Measurements from ENCODE around the gene TFCP2L1.
"Not testable (repeated sequence)": the region's sequence is repeated elsewhere in the genome, so short reads cannot be mapped to it uniquely, and the experiment has no call there.

TFCP2L1 gene

DNA sequence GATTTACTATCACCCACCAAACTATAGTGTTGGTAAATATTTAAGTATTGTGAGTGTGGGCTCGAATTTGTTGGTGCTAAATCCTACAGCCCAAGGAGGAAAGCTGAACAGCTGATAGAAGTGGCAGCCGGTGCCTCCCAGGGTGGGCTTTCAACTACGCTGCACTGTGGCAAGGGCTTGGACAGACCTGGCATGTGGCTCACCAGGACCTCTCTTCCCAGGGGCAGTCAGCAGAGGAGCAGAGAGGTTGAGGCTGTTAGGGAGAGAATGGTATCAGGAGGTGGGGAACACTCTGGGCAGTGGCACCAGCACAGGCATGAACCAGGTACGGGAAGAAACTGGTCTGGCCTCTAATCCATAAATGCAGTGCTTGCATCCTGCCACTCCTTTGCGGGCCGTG, 44.6 kb downstream of the TFCP2L1 start:
- DNase-seq = no peak

- DNase-seq = no peak
These were observed 45.0 kb downstream of the TFCP2L1 start for GRCh38 chr2:121239969-121240368.

GRCh38 chr2:121239471-121239870, 45.5 kb downstream of the TFCP2L1 start:
- DNase-seq = no peak

DNA sequence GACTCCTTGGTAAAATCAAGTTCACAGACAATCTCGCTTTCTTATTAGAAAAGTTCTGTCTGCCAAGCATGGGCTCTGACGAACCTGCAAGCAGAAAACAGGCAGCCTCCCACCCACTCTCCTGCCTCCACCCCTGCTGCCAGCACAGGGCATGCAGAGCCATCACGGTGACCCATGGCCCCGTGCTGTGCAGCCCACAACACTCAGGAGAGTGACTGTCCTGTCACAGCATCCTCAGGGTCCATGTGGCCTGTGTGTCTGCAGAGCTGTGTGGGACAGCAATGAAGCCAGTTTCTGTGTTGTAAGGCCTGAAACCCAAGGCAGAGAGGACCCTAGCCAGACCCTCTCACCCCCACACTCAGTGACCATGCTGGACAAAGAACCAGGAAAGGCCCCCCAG, 46.2 kb downstream of the TFCP2L1 start:
- DNase-seq = no peak

GRCh38 chr2:121237980-121238665, 46.9 kb downstream of the TFCP2L1 start:
- no peak for DNase-seq

- DNase-seq = no peak
These were observed 47.5 kb downstream of the TFCP2L1 start for GRCh38 chr2:121237336-121237979.

DNA sequence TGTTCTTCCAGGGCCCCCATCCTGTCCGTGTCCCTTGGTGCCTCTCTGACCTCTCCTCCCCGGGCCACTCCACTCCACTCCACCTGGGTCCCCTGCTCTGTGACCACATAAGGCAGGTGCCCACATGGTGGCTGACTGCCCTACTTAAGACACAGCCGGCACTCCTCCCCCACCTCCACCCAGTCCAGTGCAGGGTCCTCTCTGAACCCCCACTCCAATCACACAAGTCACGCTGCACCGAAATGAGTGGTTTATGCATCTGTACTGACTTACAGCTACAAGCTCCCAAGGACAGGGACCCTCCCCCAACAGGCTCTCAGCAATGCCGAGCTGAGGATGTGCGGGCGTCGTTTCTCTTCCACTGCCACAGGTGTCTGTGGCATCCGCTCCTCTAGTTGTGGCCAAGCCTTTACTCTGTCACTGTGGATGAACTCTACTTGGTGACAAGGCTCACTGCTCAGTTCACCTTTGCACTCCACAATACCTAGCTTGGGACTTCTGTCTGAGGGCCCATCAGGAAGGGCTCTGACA, 48.3 kb downstream of the TFCP2L1 start:
- no peak for DNase-seq

GRCh38 chr2:121236101-121236640, 48.8 kb downstream of the TFCP2L1 start:
- no peak for DNase-seq

- DNase-seq = no peak
These were observed 49.5 kb downstream of the TFCP2L1 start for GRCh38 chr2:121235542-121235941.

- no peak for DNase-seq
These were observed 50.2 kb downstream of the TFCP2L1 start for GRCh38 chr2:121234791-121235190.

GRCh38 chr2:121234144-121234543, 50.9 kb downstream of the TFCP2L1 start:
- DNase-seq = no peak

DNA sequence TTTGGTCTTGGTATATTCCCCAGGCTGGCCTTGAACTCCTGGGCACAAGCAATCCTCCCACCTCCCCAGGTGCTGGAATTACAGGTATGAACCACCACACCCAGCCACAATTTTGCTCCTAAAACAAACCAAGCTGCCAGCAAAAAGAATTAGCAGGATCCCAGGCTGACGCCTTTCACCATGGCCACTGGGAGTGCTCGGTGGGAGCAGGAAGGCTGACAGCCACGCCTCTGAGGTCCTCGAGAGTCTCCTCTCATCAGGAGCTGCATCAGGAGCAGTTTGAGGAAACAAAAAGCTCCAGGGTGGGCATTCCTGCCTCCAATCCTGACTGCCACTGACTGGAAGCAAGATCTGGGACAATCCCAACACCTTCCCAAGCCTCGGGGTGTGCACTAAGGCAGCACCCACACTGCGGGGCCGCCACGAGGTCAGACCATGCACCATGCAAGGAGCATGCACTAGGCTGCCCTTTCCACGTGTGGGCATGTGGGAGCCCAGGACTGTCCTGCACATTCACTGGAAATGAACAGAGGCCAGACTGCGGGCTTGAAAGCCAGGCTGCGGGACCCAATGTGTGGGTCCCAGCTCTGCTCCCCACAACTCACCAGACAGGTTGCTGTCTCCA, 51.4 kb downstream of the TFCP2L1 start:
- no peak for DNase-seq

DNA sequence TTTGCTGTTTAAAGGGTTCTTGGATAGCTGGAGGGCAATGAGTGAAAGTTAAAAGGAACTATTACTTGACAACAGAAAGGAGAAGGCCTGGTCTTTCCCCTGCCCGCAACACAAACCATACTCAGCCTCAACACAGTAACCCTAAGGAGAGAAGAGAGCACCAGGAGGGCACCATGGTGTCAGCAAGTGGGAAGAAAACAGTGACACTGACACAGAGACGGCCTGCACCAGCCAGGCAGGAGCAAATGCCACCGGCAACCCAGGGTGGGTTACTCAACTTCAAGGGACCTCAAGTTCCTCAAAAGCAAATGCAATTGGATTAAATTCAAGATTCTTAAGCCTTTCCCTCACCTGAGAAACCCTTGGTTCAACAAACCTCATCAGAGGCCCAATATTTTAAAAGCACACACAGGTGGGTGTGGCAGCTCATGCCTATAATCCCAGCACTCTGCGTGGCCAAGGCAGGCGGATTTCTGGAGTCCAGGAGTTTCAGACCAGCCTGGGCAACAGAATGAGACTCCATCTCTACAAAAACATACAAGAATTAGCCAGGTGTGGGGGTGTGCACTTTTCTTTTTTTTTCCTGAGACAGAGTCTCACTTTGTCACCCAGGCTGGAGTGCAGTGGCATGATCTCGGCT, 52.3 kb downstream of the TFCP2L1 start:
- no peak for DNase-seq

- DNase-seq = no peak
These were observed 53.5 kb downstream of the TFCP2L1 start for GRCh38 chr2:121231385-121232000.

DNA sequence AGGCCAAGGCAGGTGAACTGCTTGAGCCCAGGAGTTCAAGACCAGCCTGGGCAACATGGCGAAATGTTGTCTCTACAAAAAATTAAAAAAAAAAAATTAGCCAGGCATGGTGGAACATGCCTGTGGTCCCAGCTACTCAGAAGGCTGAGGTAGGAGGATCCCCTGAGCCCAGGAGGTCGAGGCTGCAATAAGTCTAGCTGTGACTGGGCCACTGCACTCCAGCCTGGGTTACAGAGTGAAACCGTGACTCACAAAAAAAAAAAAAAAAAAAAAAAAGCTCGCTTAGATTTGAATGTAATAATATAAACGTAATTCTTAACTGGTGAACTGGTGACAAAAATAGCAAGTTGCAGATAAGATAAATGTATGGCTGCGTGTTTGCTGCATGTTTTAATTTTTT, 56.5 kb downstream of the TFCP2L1 start:
- DNase-seq = no peak

DNA sequence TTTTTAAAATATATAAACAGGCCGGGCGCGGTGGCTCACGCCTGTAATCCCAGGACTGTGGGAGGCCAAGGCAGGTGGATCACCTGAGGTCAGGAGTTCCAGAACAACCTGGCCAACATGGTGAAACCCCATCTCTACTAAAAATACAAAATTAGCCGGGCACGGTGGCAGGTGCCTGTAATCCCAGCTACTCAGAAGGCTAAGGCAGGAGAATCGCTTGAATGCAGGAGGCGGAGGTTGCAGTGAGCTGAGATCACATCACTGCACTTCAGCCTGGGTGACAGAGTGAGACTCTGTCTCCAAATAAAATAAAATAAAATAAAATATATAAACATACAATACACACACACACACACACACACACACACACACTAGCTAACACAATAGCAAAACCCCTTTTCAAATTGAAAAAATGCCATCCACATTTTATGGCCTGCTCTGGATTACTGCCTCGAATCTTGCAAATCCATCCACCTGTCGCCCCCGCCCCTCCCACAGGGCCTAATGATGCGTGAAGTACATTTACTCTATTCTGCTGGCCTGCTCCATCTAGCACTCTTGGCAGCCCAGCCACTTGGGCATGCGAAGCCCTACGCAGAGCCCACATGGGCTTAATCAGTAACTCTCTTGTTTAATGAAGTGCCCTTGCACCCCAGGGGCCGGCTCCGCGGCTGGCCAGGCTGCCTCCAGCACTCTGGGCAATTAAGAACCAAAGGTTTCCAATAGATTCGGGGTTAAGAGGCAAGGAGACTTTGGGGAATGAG, 57.4 kb downstream of the TFCP2L1 start:
- not testable (repeated sequence) for DNase-seq

DNA sequence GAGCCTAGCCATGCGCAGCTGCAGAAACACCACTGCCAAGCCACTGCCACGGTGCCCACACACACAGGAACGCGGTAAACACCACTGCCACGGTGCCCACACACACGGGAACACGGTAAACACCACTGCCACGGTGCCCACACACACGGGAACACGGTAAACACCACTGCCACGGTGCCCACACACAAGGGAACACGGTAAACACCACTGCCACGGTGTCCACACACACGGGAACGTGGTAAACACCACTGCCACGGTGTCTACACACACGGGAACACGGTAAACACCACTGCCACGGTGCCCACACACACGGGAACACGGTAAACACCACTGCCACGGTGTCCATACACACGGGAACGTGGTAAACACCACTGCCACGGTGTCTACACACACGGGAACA, 59.3 kb downstream of the TFCP2L1 start:
- DNase-seq = not testable (repeated sequence)

DNA sequence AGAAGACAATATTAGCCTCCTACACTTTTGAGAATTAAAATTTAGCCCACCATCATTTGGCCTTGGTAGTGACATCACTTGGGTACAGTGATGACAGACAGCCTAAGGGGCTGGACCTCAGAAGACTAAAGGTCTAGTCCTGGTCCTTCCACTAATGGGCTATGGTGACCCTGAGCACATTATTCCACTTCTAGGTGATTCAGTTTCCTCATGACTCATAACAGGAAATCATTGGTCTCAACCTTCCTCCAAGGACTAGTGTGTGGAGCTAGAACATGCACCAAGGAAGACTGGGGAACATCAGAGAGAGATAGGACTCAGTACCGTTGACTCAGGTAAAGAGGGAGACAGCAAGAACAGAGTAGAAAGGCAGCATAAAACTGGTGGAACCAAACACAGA, 64.0 kb downstream of the TFCP2L1 start:
- no peak for DNase-seq

DNA sequence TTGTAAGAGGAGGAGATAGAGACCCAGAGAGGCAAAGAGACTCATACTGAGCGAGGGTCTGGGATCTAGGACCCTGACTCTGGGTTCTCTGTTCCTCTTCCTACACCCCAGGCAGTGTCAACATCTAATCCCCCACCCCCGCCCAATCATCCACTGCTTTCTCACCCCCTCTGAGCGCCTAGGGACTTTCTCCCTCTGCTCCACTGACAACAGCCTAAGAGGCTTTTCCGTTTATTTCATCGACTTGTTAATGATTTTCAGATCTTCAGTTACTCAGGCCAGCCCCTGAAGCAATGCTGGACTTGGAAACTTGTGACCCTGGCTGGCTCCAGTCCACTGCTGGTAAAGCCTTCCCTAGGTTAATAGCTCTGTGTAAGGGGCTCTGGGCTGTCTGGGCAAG, 65.1 kb downstream of the TFCP2L1 start:
- DNase-seq = no peak

- DNase-seq = no peak
These were observed 66.5 kb downstream of the TFCP2L1 start for GRCh38 chr2:121218386-121218938.

DNA sequence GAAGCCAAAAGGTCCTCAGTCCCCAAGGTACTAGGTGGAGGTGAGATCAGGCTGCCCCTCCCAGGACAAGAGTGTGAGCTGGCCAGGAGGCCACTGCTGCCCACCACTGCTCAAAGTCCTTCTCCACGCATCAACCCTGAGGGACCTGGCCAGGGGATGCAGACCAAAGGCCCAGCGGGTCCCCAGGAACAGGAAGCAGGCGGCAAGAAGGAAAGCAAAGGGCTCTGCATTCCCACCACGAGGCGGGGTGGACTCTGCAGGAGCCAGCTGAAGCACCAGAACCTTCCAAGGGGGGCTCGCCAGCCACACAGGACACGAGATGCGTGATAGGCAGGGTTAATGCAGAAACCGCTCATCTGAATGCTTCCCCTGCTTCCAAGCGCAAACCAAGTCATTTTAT, 67.4 kb downstream of the TFCP2L1 start:
- DNase-seq = no peak

GRCh38 chr2:121214296-121214695, 70.7 kb downstream of the TFCP2L1 start:
- no peak for DNase-seq

Measured in amniotic stem cell (primary cell).